GM19043 (cell line): ENCODE data around the gene PARVB.

ENCODE experiments used
- ATAC-seq: cut with Tn5 transposase; IDR thresholded peaks from one replicate; pipeline ENCODE4 v1.9.1; 2021; ENCODE audit warnings: low read depth; ENCODE audit not compliant: unreplicated experiment

The PARVB gene

GRCh38 chr22:44209343-44209742, 185.2 kb downstream of the PARVB start:
- ATAC-seq, result no peak

GRCh38 chr22:44210722-44211121, 186.6 kb downstream of the PARVB start:
- no peak for ATAC-seq

DNA sequence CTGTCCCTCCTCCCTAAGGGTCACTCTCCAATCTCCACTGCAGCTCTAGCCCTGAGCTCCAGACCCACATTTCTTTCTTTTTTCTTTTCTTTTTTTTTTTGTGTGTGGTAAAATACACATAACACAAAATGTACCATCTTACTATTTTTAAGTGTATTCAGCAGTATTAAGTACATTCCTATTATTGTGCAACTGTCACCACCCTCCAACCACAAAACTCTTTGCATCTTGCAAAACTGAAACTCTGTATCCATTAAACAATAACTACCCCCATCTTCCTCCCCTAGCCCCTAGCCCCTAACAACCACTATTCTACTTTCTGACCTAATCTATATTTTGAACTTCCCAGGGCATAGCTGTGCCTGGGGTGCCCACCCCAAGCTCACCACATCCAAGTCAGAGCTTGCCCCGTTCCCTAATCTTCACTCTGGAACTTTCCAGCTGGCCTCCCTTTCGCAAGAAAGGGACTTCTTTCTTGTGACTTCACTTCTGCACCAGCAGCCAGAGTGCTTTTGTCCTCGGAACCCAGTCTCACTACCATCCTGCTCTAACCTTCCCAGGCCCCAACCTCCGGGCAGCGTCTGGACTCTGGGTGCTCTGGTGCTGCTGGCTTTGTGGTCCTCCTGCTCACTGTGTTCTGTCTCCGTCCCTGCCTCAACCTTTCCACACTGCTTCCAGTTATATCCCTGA, 187.3 kb downstream of the PARVB start:
- no peak for ATAC-seq

GRCh38 chr22:44211946-44212930, 188.1 kb downstream of the PARVB start:
- no peak for ATAC-seq

DNA sequence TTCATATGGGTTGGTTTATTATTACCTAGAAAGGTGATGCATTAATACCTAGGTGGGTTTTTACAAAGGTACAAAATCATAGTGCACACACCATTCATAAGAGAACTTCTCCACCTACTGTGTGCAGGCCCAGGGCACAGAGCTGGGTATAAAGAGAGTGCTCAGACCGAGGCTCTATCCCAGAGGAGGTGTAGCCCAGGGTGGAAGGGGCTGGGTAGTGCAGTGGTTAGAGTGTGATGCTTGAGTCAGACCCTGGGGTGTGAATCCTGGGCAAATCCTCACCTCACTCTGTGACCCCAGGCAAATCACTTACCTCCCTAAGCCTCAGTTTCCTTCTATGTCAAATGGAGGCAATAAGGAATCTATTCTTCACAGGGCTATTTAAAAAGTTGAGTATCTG, 188.8 kb downstream of the PARVB start:
- no peak for ATAC-seq

- ATAC-seq, result no peak
These were observed 189.5 kb downstream of the PARVB start for GRCh38 chr22:44213489-44214043.

DNA sequence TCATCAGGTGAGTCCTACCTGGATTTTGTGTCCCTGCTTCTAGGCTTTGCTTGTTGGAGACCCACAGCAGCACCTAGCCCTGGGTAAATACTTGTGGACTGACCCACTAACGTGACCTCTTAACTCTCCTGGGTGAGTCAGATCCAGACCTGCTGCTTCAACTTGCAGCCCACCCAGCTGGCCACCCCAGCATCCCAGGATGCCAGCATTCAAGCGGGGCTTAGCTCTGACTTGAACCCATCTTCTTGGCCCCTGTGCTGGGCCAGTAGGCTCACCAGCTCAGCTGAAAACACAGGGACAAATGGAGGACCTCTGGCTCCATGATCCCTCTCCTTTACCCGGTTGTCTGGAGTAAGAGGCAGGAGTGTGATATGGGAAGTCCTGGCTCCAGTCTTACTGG, 190.1 kb downstream of the PARVB start:
- ATAC-seq, result no peak

DNA sequence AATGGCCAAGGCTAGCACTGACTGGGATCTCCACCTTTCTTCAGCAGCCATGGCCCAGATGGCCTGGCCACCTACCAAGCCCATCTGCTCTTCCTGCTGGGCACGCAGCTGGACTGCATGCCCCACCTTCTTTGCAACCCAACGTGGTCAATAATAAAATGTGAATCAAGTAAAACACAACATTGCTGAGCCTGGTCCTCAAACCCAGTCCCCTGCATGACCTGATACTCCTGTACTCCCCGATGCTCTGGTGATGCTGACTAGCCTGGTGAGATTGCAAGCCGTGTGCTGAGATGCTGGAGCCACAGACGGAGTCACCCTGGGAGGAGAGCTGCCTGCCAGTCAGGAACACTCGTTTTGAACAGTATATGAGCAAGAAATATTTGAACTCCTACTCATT, 190.7 kb downstream of the PARVB start:
- ATAC-seq, result no peak

DNA sequence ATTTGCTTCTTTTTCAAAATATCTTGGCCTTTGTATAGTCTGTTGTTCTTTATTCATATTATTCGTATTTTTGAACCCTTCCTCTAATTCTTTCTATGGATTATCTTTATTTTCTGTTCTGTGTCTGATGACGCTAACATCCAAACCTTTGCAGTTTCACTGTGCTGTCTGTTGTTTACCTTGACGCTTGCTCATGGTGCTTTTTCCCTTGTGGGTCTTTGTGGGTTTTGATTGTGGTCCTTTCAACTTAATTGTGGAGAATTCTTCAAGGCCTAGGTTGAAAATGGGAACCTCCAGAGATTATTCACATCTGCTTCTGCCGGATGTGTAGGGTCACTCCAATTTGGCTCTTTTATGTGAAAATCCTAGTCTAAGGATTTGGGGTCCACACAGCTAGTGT, 191.2 kb downstream of the PARVB start:
- no peak for ATAC-seq

- no peak for ATAC-seq
These were observed 193.2 kb downstream of the PARVB start for GRCh38 chr22:44217346-44217745.

DNA sequence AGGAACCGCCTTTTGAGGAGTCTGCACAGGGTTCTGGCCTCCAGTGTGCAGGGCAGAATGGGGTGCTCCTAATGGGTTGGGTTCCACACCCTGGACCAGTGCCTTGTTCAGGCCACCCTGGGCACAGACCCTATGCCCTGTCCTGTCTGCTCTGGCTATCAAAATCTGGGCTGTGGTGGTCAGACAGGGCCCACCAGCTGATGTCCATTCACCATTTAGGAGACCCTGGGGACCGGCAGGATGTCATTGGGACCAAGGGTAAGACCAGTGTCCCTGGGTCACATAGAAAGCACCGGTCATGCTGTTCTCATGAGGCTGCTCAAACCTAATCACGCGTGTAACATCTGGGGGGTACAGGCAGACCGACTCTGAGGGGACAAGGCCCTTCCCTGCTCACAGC, 194.0 kb downstream of the PARVB start:
- no peak for ATAC-seq

- no peak for ATAC-seq
These were observed 195.2 kb downstream of the PARVB start for GRCh38 chr22:44219101-44219870.

DNA sequence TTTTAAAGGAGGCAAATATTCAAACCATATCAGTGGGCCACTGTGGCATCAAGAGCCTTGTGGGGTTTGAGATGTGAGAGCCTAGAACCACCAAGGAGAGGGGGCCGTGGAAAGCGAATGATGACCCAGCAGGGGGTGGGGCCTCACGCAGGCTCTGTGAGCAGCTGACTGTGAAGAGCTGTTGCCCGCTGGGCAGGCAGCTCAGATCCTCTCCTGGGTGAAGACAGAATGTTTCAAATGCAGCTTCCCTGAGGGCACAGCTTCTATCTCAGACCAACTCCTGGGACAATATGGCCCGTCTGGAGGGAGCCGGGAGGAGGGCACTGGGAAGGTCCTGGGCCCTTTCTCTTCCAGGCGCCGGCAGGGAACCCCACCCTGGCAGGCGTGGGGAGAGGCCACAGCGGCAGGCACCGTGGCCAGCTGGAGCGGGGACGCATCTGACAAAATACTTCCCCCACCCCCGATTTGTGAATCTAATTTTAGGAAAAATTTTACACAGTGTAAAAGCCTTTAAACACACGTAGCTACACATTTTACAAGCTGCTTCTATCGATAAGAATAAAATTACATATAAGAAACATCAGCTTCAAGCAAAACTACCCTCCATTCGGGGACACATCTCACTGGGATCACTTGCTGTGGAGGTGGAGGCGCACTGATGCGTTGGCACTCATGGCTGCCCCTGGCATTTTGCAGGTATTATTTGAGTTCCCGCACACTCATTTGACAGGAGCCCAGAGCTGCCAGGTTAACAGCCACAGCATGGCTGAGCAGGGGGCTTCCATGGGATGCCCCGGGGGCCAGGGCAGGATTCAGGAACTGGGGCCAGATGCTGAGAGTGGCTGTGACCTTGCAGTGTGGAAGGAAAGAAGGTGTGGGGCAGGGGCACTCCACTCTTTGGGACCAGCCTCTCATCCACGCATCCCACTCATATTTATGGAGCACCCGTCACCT, 196.9 kb downstream of the PARVB start:
- ATAC-seq, result no peak

DNA sequence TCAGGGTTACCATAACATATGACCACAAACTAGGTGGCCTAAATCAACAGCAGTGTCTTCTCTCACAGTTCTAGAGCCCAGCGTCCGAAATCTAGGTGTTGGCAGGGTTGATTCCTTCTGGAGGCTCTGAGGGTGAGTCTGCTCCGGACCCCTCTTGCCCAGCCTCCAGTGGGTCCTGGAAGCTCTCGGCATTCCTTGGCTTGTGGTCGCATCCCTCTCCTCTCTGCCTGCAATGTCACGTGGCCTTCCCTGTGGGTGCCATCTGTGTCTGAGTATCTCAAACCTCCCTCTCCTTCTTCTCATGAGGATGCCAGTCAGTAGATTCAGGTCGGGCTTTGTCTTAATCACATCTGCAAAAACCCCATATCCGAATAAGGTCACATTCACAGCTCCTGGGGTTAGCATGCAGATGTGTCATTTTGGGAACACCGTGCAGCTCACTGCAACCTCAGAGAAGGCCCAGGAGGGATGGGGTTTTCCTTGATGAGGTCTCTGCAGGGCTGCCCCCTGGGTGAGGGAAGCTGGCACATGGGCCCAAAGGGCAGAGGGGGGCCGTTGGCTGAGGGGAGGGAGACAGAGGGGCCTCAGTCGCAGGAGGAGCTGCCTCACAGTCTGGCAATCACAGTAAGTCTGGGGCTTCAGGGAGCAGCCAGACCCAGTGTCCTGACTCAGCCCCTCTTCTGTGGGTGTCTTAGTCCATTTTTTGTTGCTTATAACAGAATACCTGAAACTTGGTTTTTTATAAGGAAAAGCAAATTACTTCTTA, 197.8 kb downstream of the PARVB start:
- ATAC-seq, result no peak
